ENCODE data around the gene HSD17B14. TPM values are rescaled to one million over a fixed set of nuclear protein-coding genes. Genes with fewer than 3 reads are reported as not detected.

HSD17B14 gene
- total and polyA plus RNA-seq, 4 donors: 3.7 to 12.6 (median 8.1) TPM

DNA sequence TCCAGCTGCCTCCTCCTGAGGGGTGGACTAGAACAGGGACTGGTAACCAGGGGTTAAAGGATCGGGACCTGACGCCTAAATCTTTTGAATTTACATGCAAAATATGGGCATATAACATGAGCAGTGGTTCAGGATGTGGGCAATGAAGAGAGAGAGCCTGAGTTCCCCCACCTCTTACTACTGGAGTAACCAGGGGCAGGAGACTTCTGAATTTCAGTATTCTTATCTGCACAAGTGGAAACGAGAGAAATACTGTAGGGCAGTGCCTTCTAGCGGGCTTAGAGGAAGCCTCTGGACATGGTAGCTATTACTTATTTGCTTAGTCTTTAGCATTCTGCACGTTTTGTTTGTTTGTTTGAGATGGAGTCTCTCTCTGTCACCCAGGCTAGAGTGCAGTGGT, 51.8 kb downstream of the HSD17B14 start:
- H3K27ac ChIP-seq (ENCODE audit: low read depth in 1 of 2, low read length in 2 of 2): no peak overlapping the region

DNA sequence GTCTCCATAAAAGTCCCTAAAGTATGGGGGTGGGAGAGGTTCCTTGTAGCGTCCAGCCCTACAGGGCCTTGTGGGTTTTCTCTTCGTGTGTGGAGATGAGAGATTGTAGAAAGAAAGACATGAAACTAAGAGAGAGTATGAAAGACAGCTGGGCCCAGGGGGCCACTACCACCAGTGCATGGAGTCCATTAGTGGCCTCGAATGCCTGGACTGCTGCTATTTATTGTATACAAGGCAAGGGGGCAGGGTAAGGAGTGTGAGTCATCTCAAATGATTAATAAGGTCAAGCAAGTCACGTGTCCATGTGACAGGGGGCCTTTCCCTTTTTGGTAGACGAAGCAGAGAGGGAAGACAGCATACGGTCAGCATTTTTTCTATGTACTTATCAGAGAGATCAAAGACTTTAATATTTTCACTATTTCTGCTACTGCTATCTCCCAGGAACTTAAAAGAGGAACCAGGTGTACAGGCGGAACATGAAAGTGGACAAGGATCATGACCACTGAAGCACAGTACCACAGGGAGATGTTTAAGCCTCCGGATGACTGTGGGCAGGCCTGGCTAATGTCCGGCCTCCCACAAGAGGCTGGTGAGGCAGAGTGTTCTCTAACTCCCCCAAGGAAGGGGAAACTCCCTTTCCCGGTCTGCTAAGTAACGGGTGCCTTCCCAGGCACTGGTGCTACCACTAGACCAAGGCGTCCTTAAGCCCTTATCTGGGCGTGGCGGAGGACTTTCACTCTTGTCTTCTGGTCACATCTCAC, 55.5 kb downstream of the HSD17B14 start:
- H3K4me3 ChIP-seq (ENCODE audit: low read depth in 1 of 3, low read length in 3 of 3): no peak overlapping the region
- H3K27me3 ChIP-seq (ENCODE audit: control insufficient read depth in 4 of 4, insufficient read depth in 4 of 4, low read length in 3 of 4): no peaks in the 10 kb centered on the region
- TF ChIP-seq HNF4A (conservative IDR thresholded peaks at IDR 0.05) (no peak), JUND (IDR thresholded peaks at IDR 0.05) (peak; percentile 51 to 61), EGR1 (IDR thresholded peaks at IDR 0.05; ENCODE audit: low read depth in 2 of 2) (no peak), SP1 (IDR thresholded peaks at IDR 0.05) (no peak), FOXA2 (IDR thresholded peaks at IDR 0.05) (no peak), HNF4G (IDR thresholded peaks at IDR 0.05) (no peak), MAX (IDR thresholded peaks at IDR 0.05) (no peak)
- no peaks in the 10 kb centered on the region for H3K36me3 ChIP-seq (ENCODE audit: control insufficient read depth in 4 of 4, insufficient read depth in 3 of 4, low read depth in 1 of 4, low read length in 3 of 4)
- no peak for DNase-seq (ENCODE audit: low spot score)
- peaks cover 0 to 14% (median 4%) of the 10 kb centered on the region in 4 donors for H3K4me1 ChIP-seq (ENCODE audit: control insufficient read depth in 4 of 4, insufficient read depth in 4 of 4, low read length in 3 of 4)
- H3K9ac ChIP-seq (ENCODE audit: low read depth in 1 of 2, low read length in 2 of 2): no peak overlapping the region
- H3K9me3 ChIP-seq (ENCODE audit: control insufficient read depth in 4 of 4, low read length in 3 of 4): no peaks in the 10 kb centered on the region
- H3K27ac ChIP-seq (ENCODE audit: low read depth in 1 of 2, low read length in 2 of 2): peak overlapping the region; percentile 3 to 72
- WGBS: 65% methylated on average over 14 of the region's 14 CpGs

More for the DNA sequence above, 51.8 kb downstream of the HSD17B14 start:
- Histone ChIP-seq H3K9me3 (ENCODE audit: control insufficient read depth in 4 of 4, low read length in 3 of 4) (no peaks in the 10 kb centered on the region), H3K9ac (ENCODE audit: low read depth in 1 of 2, low read length in 2 of 2) (no peak overlapping the region), H3K36me3 (ENCODE audit: control insufficient read depth in 4 of 4, insufficient read depth in 3 of 4, low read depth in 1 of 4, low read length in 3 of 4) (no peaks in the 10 kb centered on the region), H3K27me3 (ENCODE audit: control insufficient read depth in 4 of 4, insufficient read depth in 4 of 4, low read length in 3 of 4) (no peaks in the 10 kb centered on the region), H3K4me1 (ENCODE audit: control insufficient read depth in 4 of 4, insufficient read depth in 4 of 4, low read length in 3 of 4) (peaks cover 0 to 14% (median 4%) of the 10 kb centered on the region in 4 donors), H3K4me3 (ENCODE audit: low read depth in 1 of 3, low read length in 3 of 3) (no peak overlapping the region)
- TF ChIP-seq, protein P1, sequence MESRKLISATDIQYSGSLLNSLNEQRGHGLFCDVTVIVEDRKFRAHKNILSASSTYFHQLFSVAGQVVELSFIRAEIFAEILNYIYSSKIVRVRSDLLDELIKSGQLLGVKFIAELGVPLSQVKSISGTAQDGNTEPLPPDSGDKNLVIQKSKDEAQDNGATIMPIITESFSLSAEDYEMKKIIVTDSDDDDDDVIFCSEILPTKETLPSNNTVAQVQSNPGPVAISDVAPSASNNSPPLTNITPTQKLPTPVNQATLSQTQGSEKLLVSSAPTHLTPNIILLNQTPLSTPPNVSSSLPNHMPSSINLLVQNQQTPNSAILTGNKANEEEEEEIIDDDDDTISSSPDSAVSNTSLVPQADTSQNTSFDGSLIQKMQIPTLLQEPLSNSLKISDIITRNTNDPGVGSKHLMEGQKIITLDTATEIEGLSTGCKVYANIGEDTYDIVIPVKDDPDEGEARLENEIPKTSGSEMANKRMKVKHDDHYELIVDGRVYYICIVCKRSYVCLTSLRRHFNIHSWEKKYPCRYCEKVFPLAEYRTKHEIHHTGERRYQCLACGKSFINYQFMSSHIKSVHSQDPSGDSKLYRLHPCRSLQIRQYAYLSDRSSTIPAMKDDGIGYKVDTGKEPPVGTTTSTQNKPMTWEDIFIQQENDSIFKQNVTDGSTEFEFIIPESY (IDR thresholded peaks at IDR 0.05): no peak
- TF ChIP-seq HNF4A (conservative IDR thresholded peaks at IDR 0.05) (peak in 1 of 2 donors; percentile 13), CTCF (IDR thresholded peaks at IDR 0.05; ENCODE audit: low read depth, low read length, missing input control) (peak; percentile 47), RAD21 (IDR thresholded peaks at IDR 0.05) (peak; percentile 84 to 85)
- 46% methylated on average over 5 of the region's 5 CpGs for WGBS
- no peak for DNase-seq (ENCODE audit: low spot score)

GRCh38 chr19:48779636-48780035, 56.7 kb downstream of the HSD17B14 start:
- DNase-seq (ENCODE audit: low spot score): no peak
- no peak overlapping the region for H3K9ac ChIP-seq (ENCODE audit: low read depth in 1 of 2, low read length in 2 of 2)
- H3K27me3 ChIP-seq (ENCODE audit: control insufficient read depth in 4 of 4, insufficient read depth in 4 of 4, low read length in 3 of 4): no peaks in the 10 kb centered on the region
- H3K36me3 ChIP-seq (ENCODE audit: control insufficient read depth in 4 of 4, insufficient read depth in 3 of 4, low read depth in 1 of 4, low read length in 3 of 4): no peaks in the 10 kb centered on the region
- H3K9me3 ChIP-seq (ENCODE audit: control insufficient read depth in 4 of 4, low read length in 3 of 4): no peaks in the 10 kb centered on the region
- H3K4me3 ChIP-seq (ENCODE audit: low read depth in 1 of 3, low read length in 3 of 3): no peak overlapping the region
- peaks cover 0 to 14% (median 4%) of the 10 kb centered on the region in 4 donors for H3K4me1 ChIP-seq (ENCODE audit: control insufficient read depth in 4 of 4, insufficient read depth in 4 of 4, low read length in 3 of 4)
- H3K27ac ChIP-seq (ENCODE audit: low read depth in 1 of 2, low read length in 2 of 2): no peak overlapping the region
- WGBS: 78% methylated on average over 1 of the region's 1 CpG
- no peak for TF ChIP-seq EGR1 (IDR thresholded peaks at IDR 0.05; ENCODE audit: low read depth in 2 of 2)
- no peak for TF ChIP-seq CTCF (IDR thresholded peaks at IDR 0.05; ENCODE audit: low read depth, low read length, missing input control)
- TF ChIP-seq FOXA2 (IDR thresholded peaks at IDR 0.05): no peak
- TF ChIP-seq, protein P2, sequence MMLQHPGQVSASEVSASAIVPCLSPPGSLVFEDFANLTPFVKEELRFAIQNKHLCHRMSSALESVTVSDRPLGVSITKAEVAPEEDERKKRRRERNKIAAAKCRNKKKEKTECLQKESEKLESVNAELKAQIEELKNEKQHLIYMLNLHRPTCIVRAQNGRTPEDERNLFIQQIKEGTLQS (IDR thresholded peaks at IDR 0.05): no peak
- TF ChIP-seq HNF4G (IDR thresholded peaks at IDR 0.05): no peak
- no peak for TF ChIP-seq NR2F2 (IDR thresholded peaks at IDR 0.05)
- no peak for TF ChIP-seq FOXA1 (IDR thresholded peaks at IDR 0.05)
- no peak for TF ChIP-seq GABPA (IDR thresholded peaks at IDR 0.05 in 1 of 2, conservative IDR thresholded peaks at IDR 0.05 in 1 of 2)
- no peak for TF ChIP-seq YY1 (IDR thresholded peaks at IDR 0.05)
- no peak for TF ChIP-seq JUND (IDR thresholded peaks at IDR 0.05)
- TF ChIP-seq RXRA (IDR thresholded peaks at IDR 0.05): no peak
- no peak for TF ChIP-seq MAX (IDR thresholded peaks at IDR 0.05)
- no peak for TF ChIP-seq HNF4A (conservative IDR thresholded peaks at IDR 0.05)
